WTC11 (cell line): ENCODE measurements around the gene GLI1.

Source experiments
- CREB1 ChIP-seq: sonication (generic); formaldehyde crosslinking; IDR thresholded peaks from 2 replicates; pipeline ENCODE4 v1.8.0; 2023; ENCODE audit warnings: mild to moderate bottlenecking, missing genetic modification reagents
- ELF4 ChIP-seq: sonication (generic); formaldehyde crosslinking; IDR thresholded peaks from 2 replicates; pipeline ENCODE4 v1.8.1; 2022; ENCODE audit warnings: low read depth, mild to moderate bottlenecking, moderate library complexity, missing genetic modification reagents
- ESRRA ChIP-seq: sonication (generic); formaldehyde crosslinking; IDR thresholded peaks from 2 replicates; pipeline ENCODE4 v1.8.1; 2022; ENCODE audit warnings: mild to moderate bottlenecking, missing genetic modification reagents, borderline replicate concordance
- NFYB ChIP-seq: sonication (generic); formaldehyde crosslinking; conservative IDR thresholded peaks from 2 replicates; pipeline ENCODE4 v1.8.0; 2022; ENCODE audit warnings: low read depth, missing genetic modification reagents
- NR3C1 ChIP-seq: sonication (generic); formaldehyde crosslinking; conservative IDR thresholded peaks from 2 replicates; pipeline ENCODE4 v1.8.1; 2023; ENCODE audit warnings: low read depth, mild to moderate bottlenecking, missing genetic modification reagents
- SMAD4 ChIP-seq: sonication (generic); formaldehyde crosslinking; IDR thresholded peaks from 2 replicates; pipeline ENCODE4 v1.8.0; 2022; ENCODE audit warnings: mild to moderate bottlenecking, missing genetic modification reagents
- TEAD4 ChIP-seq: sonication (generic); formaldehyde crosslinking; IDR thresholded peaks from 2 replicates; pipeline ENCODE4 v1.8.0; 2022; ENCODE audit warnings: mild to moderate bottlenecking, missing genetic modification reagents
- ZNF512 ChIP-seq: sonication (generic); formaldehyde crosslinking; IDR thresholded peaks from 2 replicates; pipeline ENCODE4 v1.8.1; 2022; ENCODE audit warnings: missing genetic modification reagents, borderline replicate concordance
- ZNF532 ChIP-seq: fragments of 250-450 bp; sonication (Bioruptor Pico); IDR thresholded peaks from 2 replicates; pipeline ENCODE4 v1.9.0; 2021; ENCODE audit warnings: mild to moderate bottlenecking, borderline replicate concordance
- ZSCAN18 ChIP-seq: fragments of 250-450 bp; sonication (Bioruptor Pico); IDR thresholded peaks from 2 replicates; pipeline ENCODE4 v2.1.2; 2022; ENCODE audit warnings: mild to moderate bottlenecking, moderate library complexity
- TF ChIP-seq, protein P1 (sequence below): fragments of 200-600 bp; IDR thresholded peaks from 2 replicates; pipeline ENCODE4 v1.8.0; 2022; ENCODE audit warnings: antibody characterized with exemption
- TF ChIP-seq, protein P2 (sequence below): sonication (generic); formaldehyde crosslinking; IDR thresholded peaks from 2 replicates; pipeline ENCODE4 v1.8.1; 2022; ENCODE audit warnings: low read depth, missing genetic modification reagents, borderline replicate concordance
- TF ChIP-seq, protein P3 (sequence below): fragments of 250-450 bp; sonication (Bioruptor Pico); IDR thresholded peaks from 2 replicates; pipeline ENCODE4 v1.9.0; 2021; ENCODE audit warnings: mild to moderate bottlenecking

- TF ChIP-seq NR3C1 (no peak), CREB1 (CRISPR knock-in tag) (no peak), ZNF532 (CRISPR knock-in tag) (no peak), ESRRA (CRISPR knock-in tag) (no peak), SMAD4 (no peak), ZSCAN18 (CRISPR knock-in tag) (no peak), ZNF512 (CRISPR knock-in tag) (no peak), ELF4 (CRISPR knock-in tag) (no peak), NFYB (CRISPR knock-in tag) (no peak), TEAD4 (CRISPR knock-in tag) (no peak)
- TF ChIP-seq, protein P1, sequence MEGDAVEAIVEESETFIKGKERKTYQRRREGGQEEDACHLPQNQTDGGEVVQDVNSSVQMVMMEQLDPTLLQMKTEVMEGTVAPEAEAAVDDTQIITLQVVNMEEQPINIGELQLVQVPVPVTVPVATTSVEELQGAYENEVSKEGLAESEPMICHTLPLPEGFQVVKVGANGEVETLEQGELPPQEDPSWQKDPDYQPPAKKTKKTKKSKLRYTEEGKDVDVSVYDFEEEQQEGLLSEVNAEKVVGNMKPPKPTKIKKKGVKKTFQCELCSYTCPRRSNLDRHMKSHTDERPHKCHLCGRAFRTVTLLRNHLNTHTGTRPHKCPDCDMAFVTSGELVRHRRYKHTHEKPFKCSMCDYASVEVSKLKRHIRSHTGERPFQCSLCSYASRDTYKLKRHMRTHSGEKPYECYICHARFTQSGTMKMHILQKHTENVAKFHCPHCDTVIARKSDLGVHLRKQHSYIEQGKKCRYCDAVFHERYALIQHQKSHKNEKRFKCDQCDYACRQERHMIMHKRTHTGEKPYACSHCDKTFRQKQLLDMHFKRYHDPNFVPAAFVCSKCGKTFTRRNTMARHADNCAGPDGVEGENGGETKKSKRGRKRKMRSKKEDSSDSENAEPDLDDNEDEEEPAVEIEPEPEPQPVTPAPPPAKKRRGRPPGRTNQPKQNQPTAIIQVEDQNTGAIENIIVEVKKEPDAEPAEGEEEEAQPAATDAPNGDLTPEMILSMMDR = no peak
- TF ChIP-seq, protein P2, sequence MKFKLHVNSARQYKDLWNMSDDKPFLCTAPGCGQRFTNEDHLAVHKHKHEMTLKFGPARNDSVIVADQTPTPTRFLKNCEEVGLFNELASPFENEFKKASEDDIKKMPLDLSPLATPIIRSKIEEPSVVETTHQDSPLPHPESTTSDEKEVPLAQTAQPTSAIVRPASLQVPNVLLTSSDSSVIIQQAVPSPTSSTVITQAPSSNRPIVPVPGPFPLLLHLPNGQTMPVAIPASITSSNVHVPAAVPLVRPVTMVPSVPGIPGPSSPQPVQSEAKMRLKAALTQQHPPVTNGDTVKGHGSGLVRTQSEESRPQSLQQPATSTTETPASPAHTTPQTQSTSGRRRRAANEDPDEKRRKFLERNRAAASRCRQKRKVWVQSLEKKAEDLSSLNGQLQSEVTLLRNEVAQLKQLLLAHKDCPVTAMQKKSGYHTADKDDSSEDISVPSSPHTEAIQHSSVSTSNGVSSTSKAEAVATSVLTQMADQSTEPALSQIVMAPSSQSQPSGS (CRISPR knock-in tag) = no peak
- TF ChIP-seq, protein P3, sequence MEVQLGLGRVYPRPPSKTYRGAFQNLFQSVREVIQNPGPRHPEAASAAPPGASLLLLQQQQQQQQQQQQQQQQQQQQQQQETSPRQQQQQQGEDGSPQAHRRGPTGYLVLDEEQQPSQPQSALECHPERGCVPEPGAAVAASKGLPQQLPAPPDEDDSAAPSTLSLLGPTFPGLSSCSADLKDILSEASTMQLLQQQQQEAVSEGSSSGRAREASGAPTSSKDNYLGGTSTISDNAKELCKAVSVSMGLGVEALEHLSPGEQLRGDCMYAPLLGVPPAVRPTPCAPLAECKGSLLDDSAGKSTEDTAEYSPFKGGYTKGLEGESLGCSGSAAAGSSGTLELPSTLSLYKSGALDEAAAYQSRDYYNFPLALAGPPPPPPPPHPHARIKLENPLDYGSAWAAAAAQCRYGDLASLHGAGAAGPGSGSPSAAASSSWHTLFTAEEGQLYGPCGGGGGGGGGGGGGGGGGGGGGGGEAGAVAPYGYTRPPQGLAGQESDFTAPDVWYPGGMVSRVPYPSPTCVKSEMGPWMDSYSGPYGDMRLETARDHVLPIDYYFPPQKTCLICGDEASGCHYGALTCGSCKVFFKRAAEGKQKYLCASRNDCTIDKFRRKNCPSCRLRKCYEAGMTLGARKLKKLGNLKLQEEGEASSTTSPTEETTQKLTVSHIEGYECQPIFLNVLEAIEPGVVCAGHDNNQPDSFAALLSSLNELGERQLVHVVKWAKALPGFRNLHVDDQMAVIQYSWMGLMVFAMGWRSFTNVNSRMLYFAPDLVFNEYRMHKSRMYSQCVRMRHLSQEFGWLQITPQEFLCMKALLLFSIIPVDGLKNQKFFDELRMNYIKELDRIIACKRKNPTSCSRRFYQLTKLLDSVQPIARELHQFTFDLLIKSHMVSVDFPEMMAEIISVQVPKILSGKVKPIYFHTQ (CRISPR knock-in tag) = no peak
These were observed 17.6 kb upstream of the GLI1 start for GRCh38 chr12:57441846-57442427.
